ENCODE measurements around the gene MYO9B. TPM values are rescaled to one million over a fixed set of nuclear protein-coding genes. Genes with fewer than 3 reads are reported as not detected.
A peak's percentile ranks its signal among the peaks of the same experiment; 100 is the strongest.

MYO9B gene
- total RNA-seq, 1 experiment from 2014 or later = 20.4 TPM

- Histone ChIP-seq H3K4me3 (no peak overlapping the region), H3K36me3 (peaks cover 54% of the 10 kb centered on the region), H3K27me3 (no peaks in the 10 kb centered on the region), H3K9me3 (no peaks in the 10 kb centered on the region)
- no peak for DNase-seq
These were observed 125.0 kb downstream of the MYO9B start for GRCh38 chr19:17200408-17201079.

DNA sequence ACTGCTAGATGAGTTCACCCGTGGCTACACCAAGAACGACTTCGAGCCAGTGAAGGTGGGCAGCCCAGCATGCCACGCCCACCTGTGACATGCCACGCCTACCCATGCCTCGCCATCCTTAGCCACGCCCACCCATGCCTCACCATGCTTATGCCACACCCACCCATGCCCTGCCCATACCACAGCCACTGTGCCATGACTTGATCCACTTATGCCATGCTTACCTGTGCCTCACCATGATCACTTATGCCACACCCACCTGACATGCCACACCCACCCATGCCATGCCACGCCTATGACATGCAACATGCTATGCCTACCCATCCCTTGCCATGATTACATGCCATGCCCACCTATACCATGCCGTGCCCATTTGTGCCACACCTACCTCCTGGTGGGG is 126.7 kb downstream of the MYO9B start:
- H3K27me3 ChIP-seq = no peaks in the 10 kb centered on the region
- H3K9me3 ChIP-seq = no peaks in the 10 kb centered on the region
- DNase-seq = no peak
- H3K4me3 ChIP-seq = no peak overlapping the region
- H3K36me3 ChIP-seq = peaks cover 65% of the 10 kb centered on the region

DNA sequence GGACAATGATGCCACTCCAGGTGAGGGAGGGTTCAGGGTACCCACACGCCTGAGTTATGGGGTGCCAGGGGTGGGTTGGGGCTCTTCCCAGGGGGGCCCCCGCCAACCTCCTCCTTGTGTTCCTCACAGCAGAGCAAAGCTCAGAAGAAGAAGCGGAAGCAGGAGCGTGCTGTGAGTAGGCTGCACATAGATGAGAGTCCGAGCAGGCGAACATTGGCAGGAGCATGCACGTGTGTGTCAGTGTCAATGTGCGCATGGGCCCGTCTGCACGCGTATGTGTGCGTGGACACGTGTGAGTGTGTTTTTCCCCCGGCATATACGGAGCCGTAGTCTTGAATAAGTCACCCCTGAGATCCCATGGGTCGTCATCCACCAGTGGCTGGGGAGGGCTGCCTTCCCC is 127.1 kb downstream of the MYO9B start:
- Histone ChIP-seq H3K36me3 (peaks cover 62% of the 10 kb centered on the region), H3K9me3 (no peaks in the 10 kb centered on the region), H3K4me3 (no peak overlapping the region), H3K27me3 (no peaks in the 10 kb centered on the region)
- DNase-seq = no peak

- Histone ChIP-seq H3K27me3 (no peaks in the 10 kb centered on the region), H3K4me3 (no peak overlapping the region), H3K9me3 (no peaks in the 10 kb centered on the region), H3K36me3 (peaks cover 62% of the 10 kb centered on the region)
- DNase-seq = no peak
These were observed 129.9 kb downstream of the MYO9B start for GRCh38 chr19:17205237-17206140.

- DNase-seq = no peak
- peaks cover 52% of the 10 kb centered on the region for H3K36me3 ChIP-seq
- H3K9me3 ChIP-seq = no peaks in the 10 kb centered on the region
- H3K27me3 ChIP-seq = no peaks in the 10 kb centered on the region
- no peak overlapping the region for H3K4me3 ChIP-seq
These were observed 131.4 kb downstream of the MYO9B start for GRCh38 chr19:17206736-17207581.

DNA sequence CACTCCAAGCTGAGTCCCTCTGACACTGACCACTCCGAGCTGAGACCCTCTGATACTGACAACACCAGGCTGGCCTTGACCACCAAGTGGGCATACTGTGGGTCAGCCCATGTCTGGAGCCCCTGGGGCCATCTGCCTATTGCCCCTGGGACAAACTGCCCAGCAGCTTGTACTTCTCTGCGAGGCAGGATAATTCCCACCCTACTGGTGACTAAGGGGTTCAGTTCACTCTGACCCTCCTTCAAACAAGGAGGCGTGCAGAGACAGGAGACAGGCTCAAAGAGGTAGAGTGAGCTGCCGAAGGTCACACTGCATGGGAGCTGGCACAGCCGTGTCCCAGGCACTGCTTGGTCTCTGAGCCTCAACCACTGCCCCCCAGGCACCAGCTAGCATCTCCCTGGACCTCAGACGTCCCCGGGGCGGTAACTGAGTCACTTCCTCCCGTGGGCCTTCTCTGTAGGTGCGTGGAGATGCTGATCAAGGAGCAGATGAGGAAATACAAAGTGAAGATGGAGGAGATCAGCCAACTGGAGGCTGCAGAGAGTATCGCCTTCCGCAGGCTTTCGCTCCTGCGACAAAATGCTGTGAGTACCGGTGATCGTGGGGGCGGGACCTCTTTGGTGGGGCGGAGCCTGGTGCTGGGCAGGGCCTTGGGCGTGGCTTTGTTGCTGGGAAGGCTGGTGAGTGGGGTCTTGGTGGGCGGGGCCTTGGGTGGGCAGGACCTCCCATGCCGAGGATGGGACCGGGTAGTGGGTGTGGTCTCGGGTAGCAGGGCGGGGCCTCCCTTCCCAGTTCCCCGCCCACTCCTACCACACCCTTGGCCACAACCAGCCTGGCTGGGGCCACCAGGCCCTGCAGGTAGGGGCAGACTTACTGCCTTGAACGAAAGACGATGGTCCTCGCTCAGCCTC is 133.8 kb downstream of the MYO9B start:
- no peaks in the 10 kb centered on the region for H3K27me3 ChIP-seq
- no peak overlapping the region for H3K4me3 ChIP-seq
- peak; percentile 68 for DNase-seq
- H3K9me3 ChIP-seq = no peaks in the 10 kb centered on the region
- H3K36me3 ChIP-seq = peaks cover 48% of the 10 kb centered on the region

GRCh38 chr19:17210296-17210695 is 134.7 kb downstream of the MYO9B start:
- H3K4me3 ChIP-seq = no peak overlapping the region
- peaks cover 48% of the 10 kb centered on the region for H3K36me3 ChIP-seq
- DNase-seq = no peak
- H3K27me3 ChIP-seq = no peaks in the 10 kb centered on the region
- no peaks in the 10 kb centered on the region for H3K9me3 ChIP-seq

DNA sequence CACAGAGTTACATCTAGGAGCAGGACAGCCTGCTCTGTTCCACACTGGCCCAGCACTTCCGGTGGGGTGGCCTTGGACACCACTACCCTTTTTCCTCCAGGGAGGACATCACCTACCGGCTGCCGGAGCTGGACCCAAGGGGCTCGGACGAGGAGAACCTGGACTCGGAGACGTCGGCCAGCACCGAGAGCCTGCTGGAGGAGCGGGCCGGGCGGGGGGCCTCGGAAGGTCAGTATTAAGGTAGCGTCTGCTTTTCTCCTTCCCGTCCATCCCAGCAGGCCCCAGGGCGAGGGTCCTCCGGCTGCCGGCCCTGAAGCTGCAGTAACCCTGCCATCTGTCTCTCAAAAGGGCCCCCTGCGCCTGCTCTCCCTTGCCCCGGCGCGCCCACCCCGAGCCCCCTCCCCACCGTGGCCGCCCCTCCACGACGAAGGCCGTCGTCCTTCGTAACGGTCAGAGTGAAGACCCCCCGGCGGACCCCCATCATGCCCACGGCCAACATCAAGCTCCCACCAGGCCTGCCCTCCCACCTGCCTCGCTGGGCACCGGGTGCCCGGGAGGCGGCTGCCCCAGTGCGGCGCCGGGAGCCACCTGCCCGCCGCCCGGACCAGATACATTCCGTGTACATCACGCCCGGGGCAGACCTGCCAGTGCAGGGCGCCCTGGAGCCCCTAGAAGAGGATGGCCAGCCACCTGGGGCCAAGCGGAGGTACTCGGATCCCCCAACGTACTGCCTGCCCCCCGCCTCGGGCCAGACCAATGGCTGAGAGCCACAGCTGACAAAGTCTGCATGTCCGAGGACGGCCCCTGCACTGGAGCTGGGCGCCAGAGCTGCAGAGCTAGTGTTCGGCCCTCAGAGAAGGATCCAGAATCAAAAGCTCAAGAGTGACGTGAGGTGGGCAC is 136.2 kb downstream of the MYO9B start:
- Histone ChIP-seq H3K4me3 (no peak overlapping the region), H3K27me3 (no peaks in the 10 kb centered on the region), H3K36me3 (peaks cover 51% of the 10 kb centered on the region), H3K9me3 (no peaks in the 10 kb centered on the region)
- no peak for DNase-seq

DNA sequence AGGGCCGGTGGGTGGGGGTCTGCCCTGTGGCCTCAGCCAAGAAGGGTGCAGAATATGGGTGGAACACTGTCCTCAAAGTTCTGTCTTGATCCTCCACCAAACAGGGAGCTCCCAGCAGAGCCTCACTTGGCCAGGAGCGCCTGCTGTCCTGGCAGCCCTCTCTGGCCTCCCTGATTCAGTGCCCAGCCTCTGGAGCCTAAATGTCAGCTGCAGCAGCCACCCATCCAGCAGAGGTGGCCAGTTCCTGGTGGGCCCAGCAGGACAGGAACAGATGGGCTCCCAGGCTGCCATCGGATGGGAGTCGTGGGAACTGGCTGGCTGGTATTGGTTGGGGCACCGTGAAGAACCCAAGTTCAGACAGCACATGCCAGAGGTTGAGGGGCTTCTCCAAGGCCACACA is 137.8 kb downstream of the MYO9B start:
- no peaks in the 10 kb centered on the region for H3K9me3 ChIP-seq
- no peaks in the 10 kb centered on the region for H3K27me3 ChIP-seq
- H3K36me3 ChIP-seq = peaks cover 59% of the 10 kb centered on the region
- H3K4me3 ChIP-seq = no peak overlapping the region
- no peak for DNase-seq

- DNase-seq = no peak
- Histone ChIP-seq H3K27me3 (no peaks in the 10 kb centered on the region), H3K36me3 (peaks cover 56% of the 10 kb centered on the region), H3K9me3 (no peaks in the 10 kb centered on the region), H3K4me3 (peak overlapping the region; percentile 83)
These were observed 139.0 kb downstream of the MYO9B start for GRCh38 chr19:17214508-17215126.

DNA sequence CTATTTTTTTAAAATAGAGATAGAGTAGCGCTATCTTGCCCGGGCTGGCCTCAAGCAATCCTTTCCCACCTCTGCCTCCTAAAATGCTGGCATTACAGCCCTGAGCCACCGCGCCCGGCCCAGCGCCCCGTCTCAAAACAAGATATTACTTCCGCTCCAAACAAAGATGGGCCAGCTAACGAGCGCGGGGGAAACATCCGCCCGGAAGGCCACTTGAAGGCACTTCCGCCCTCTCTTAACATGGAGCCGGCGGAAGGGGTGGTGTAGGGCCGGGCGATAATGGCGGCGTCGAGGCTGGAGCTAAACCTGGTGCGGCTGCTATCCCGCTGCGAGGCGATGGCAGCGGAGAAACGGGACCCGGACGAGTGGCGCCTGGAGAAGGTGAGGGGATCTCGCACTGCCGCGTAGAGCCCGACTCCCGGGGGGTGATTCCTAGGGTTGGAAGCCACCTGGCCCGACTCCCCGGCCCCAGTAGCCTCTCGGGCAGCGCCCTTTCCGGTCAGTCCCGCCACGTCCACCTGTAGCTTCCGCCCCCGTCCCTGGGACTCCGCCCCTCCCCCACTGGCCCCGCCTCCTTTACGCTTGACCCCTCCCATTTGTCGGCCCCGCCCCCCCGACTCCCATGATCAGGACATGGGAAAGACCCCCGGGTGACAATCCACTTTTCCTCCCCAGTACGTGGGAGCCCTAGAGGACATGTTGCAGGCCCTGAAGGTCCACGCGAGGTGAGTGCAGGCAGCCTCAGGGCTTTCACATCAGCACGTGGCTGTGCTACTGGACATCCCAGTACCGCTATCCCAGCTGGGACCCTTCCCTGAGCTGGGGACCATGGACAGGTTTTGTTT is 139.8 kb downstream of the MYO9B start, which contains the start of gene USE1:
TSS of gene USE1 (plus strand) at position 231 of the 845 bp plus-strand sequence. CDS start at position 280, 49 bp downstream.
- DNase-seq = peak; percentile 91
- H3K36me3 ChIP-seq = peaks cover 53% of the 10 kb centered on the region
- H3K4me3 ChIP-seq = peak within 1 kb of the TSS; percentile 83
- H3K27me3 ChIP-seq = no peaks in the 10 kb centered on the region
- no peaks in the 10 kb centered on the region for H3K9me3 ChIP-seq

GRCh38 chr19:17216058-17216670 is 140.6 kb downstream of the MYO9B start:
- Histone ChIP-seq H3K27me3 (no peaks in the 10 kb centered on the region), H3K36me3 (peaks cover 49% of the 10 kb centered on the region), H3K9me3 (no peaks in the 10 kb centered on the region), H3K4me3 (peak overlapping the region; percentile 83)
- DNase-seq = no peak

GRCh38 chr19:17219286-17219685 is 143.7 kb downstream of the MYO9B start:
- Histone ChIP-seq H3K4me3 (no peak overlapping the region), H3K9me3 (no peaks in the 10 kb centered on the region), H3K36me3 (peaks cover 39% of the 10 kb centered on the region), H3K27me3 (no peaks in the 10 kb centered on the region)
- no peak for DNase-seq

Data from MG63 (cell line).